Caco-2 (cell line): ENCODE results near the gene MFSD6. TPM values are rescaled to one million over a fixed set of nuclear protein-coding genes. Genes with fewer than 3 reads are reported as not detected.

Source experiments
- BruUV-seq: library from RNA; stranded (reverse); fragments of 400-500 nt; replicated peaks from 2 replicates; lab custom pipeline; 2021; lab: Mats Ljungman, UMichigan
- CTCF ChIA-PET: fragments of 300-600 bp; sonication (Branson Sonifier 250); formaldehyde crosslinking; loops from one replicate; lab custom pipeline; 2022; ENCODE audit warnings: antibody characterized with exemption; lab: Charles Lee
- POLR2A ChIA-PET: fragments of 300-600 bp; sonication (Branson Sonifier 250); formaldehyde crosslinking; loops from one replicate; lab custom pipeline; 2022; ENCODE audit warnings: antibody characterized with exemption; lab: Charles Lee
- DNase-seq, 2 experiments: peaks; one replicate each; pipeline versions ENCODE4 v3.0.0 to v3.0.0-alpha.2; 2020 to 2022
- H3K27me3 ChIP-seq: replicated peaks from 2 replicates; pipeline ENCODE4 v1.6.0; 2011; ENCODE audit warnings: low read length; ENCODE audit not compliant: control insufficient read depth, insufficient read depth
- H3K36me3 ChIP-seq: 2 replicates; pipeline ENCODE4 v1.5.1; 2011; ENCODE audit warnings: low read length; ENCODE audit not compliant: control insufficient read depth, insufficient read depth
- H3K4me1 ChIP-seq: fragments of 250-450 bp; sonication (Bioruptor Pico); 2 replicates; pipeline ENCODE4 v1.5.1; 2020; ENCODE audit warnings: mild to moderate bottlenecking
- H3K4me3 ChIP-seq: 2 replicates; pipeline ENCODE4 v1.5.1; 2011; ENCODE audit warnings: low read depth, mild to moderate bottlenecking, control low read depth, low read length
- H3K9me3 ChIP-seq: fragments of 250-450 bp; sonication (Bioruptor Pico); 2 replicates; pipeline ENCODE4 v1.5.1; 2020; ENCODE audit warnings: mild to moderate bottlenecking, moderate library complexity
- H3K27ac Mint-ChIP-seq: one replicate; pipeline ENCODE4 v1.8.0; 2022; ENCODE audit warnings: mixed read lengths; ENCODE audit not compliant: unreplicated experiment
- H3K27me3 Mint-ChIP-seq: one replicate; pipeline ENCODE4 v1.8.0; 2022; ENCODE audit warnings: mixed read lengths; ENCODE audit not compliant: insufficient read depth, unreplicated experiment
- H3K36me3 Mint-ChIP-seq: one replicate; pipeline ENCODE4 v1.8.0; 2022; ENCODE audit warnings: mild to moderate bottlenecking, mixed read lengths; ENCODE audit not compliant: insufficient read depth, unreplicated experiment
- H3K4me1 Mint-ChIP-seq: one replicate; pipeline ENCODE4 v1.8.0; 2022; ENCODE audit warnings: low read depth, mixed read lengths; ENCODE audit not compliant: unreplicated experiment
- H3K4me3 Mint-ChIP-seq: one replicate; pipeline ENCODE4 v1.8.0; 2022; ENCODE audit warnings: mild to moderate bottlenecking, moderate library complexity, mixed read lengths; ENCODE audit not compliant: unreplicated experiment
- H3K9me3 Mint-ChIP-seq: one replicate; pipeline ENCODE4 v1.8.0; 2022; ENCODE audit warnings: mixed read lengths; ENCODE audit not compliant: unreplicated experiment
- CTCF ChIP-seq, 2 experiments: fragments of 200-600 bp in 1 of 2; IDR thresholded peaks; 1 replicate in 1 of 2; 2 replicates in 1 of 2; pipeline versions ENCODE4 v1.5.1 to v1.8.0; 2011 to 2022; ENCODE audit warnings: antibody characterized with exemption in 1 of 2, control low read depth in 1 of 2, inconsistent platforms in 1 of 2, low read depth in 1 of 2, low read length in 1 of 2, mild to moderate bottlenecking in 1 of 2, moderate library complexity in 1 of 2; ENCODE audit not compliant: insufficient read depth in 1 of 2, severe bottlenecking in 1 of 2, unreplicated experiment in 1 of 2
- intact Hi-C: fragments of 100-400 bp; cut with micrococcal nuclease; formaldehyde crosslinking; loops from one replicate; pipeline ENCODE4 v1.10.0; 2022; ENCODE audit not compliant: unreplicated experiment
- total RNA-seq: library from RNA; stranded (reverse); gene quantifications from 2 replicates; pipeline ENCODE4 v1.2.3, GENCODE V29; 2022

Gene MFSD6
- total RNA-seq, 1 experiment from 2014 or later, result 11.1 TPM

GRCh38 chr2:190402986-190403603 lies 5.1 kb upstream of the MFSD6 start:
- Mint-ChIP-seq H3K27me3 (no peaks in the 10 kb centered on the region), H3K4me1 (no peaks in the 10 kb centered on the region), H3K4me3 (no peak overlapping the region), H3K27ac (no peak overlapping the region), H3K36me3 (no peaks in the 10 kb centered on the region), H3K9me3 (no peaks in the 10 kb centered on the region)
- H3K4me1 ChIP-seq, result peaks cover 16% of the 10 kb centered on the region
- POLR2A ChIA-PET, result no interaction called here
- TF ChIP-seq CTCF (IDR thresholded peaks at IDR 0.05; ENCODE audit: insufficient read depth in 1 of 2, low read depth in 1 of 2, low read length in 1 of 2, severe bottlenecking in 1 of 2, unreplicated experiment in 1 of 2), result no peak
- no peaks in the 10 kb centered on the region for H3K9me3 ChIP-seq
- no peak for DNase-seq
- no peaks in the 10 kb centered on the region; the same call in 1 of the 2 replicates for H3K36me3 ChIP-seq
- H3K27me3 ChIP-seq, result no peaks in the 10 kb centered on the region; the same call in 1 of the 2 replicates
- intact Hi-C loops, result loop anchor here (10.0 kb wide), 1 partner anchor 282 kb away; no protein-coding TSS in a partner anchor
- no TSS peak for BruUV-seq
- CTCF ChIA-PET, result no interaction called here
- H3K4me3 ChIP-seq, result no peak overlapping the region

GRCh38 chr2:190404487-190404886 lies 3.7 kb upstream of the MFSD6 start:
- POLR2A ChIA-PET, result no interaction called here
- intact Hi-C loops, result loop anchor here (1.0 to 10.0 kb wide), 2 partner anchors 126 to 280 kb away; no protein-coding TSS in a partner anchor
- no TSS peak for BruUV-seq

GRCh38 chr2:190405070-190405469 lies 3.1 kb upstream of the MFSD6 start:
- no peak for DNase-seq
- Histone ChIP-seq H3K4me1 (peaks cover 16% of the 10 kb centered on the region), H3K27me3 (no peaks in the 10 kb centered on the region), H3K9me3 (no peaks in the 10 kb centered on the region), H3K36me3 (no peaks in the 10 kb centered on the region; the same call in 1 of the 2 replicates), H3K4me3 (no peak overlapping the region)
- BruUV-seq, result no TSS peak
- no peaks in the 10 kb centered on the region for H3K27me3 Mint-ChIP-seq
- POLR2A ChIA-PET, result no interaction called here
- no peak overlapping the region for H3K4me3 Mint-ChIP-seq
- no peak for TF ChIP-seq CTCF (IDR thresholded peaks at IDR 0.05; ENCODE audit: insufficient read depth in 1 of 2, low read depth in 1 of 2, low read length in 1 of 2, severe bottlenecking in 1 of 2, unreplicated experiment in 1 of 2)
- CTCF ChIA-PET, result no interaction called here
- no peak overlapping the region for H3K27ac Mint-ChIP-seq
- no peaks in the 10 kb centered on the region for H3K9me3 Mint-ChIP-seq
- H3K36me3 Mint-ChIP-seq, result no peaks in the 10 kb centered on the region
- H3K4me1 Mint-ChIP-seq, result no peaks in the 10 kb centered on the region
- intact Hi-C loops, result loop anchor here (10.0 kb wide), 1 partner anchor 280 kb away; no protein-coding TSS in a partner anchor

More at GRCh38 chr2:190404487-190404886, 3.7 kb upstream of the MFSD6 start:
- Histone ChIP-seq H3K4me1 (peaks cover 16% of the 10 kb centered on the region), H3K36me3 (no peaks in the 10 kb centered on the region; the same call in 1 of the 2 replicates), H3K27me3 (no peaks in the 10 kb centered on the region), H3K4me3 (no peak overlapping the region), H3K9me3 (no peaks in the 10 kb centered on the region)
- no peaks in the 10 kb centered on the region for H3K36me3 Mint-ChIP-seq
- H3K4me1 Mint-ChIP-seq, result no peaks in the 10 kb centered on the region
- CTCF ChIA-PET, result no interaction called here
- DNase-seq, result peak; percentile 40 to 65
- no peaks in the 10 kb centered on the region for H3K9me3 Mint-ChIP-seq
- no peak overlapping the region for H3K4me3 Mint-ChIP-seq
- TF ChIP-seq CTCF (IDR thresholded peaks at IDR 0.05; ENCODE audit: insufficient read depth in 1 of 2, low read depth in 1 of 2, low read length in 1 of 2, severe bottlenecking in 1 of 2, unreplicated experiment in 1 of 2), result no peak
- H3K27ac Mint-ChIP-seq, result no peak overlapping the region
- H3K27me3 Mint-ChIP-seq, result no peaks in the 10 kb centered on the region
